Body of pancreas (tissue), 4 donors: ENCODE data around the gene G6PD. TPM values are rescaled to one million over a fixed set of nuclear protein-coding genes. Genes with fewer than 3 reads are reported as not detected.

Experiments
- ATAC-seq: fragments of 150-250 bp; one replicate; pipeline ENCODE4 v1.9.1; 2016
- DNase-seq, 4 donors: peaks; one replicate each; pipeline ENCODE4 v3.0.0-alpha.2; 2019
- H3K27ac ChIP-seq, 4 donors: fragments of 200-600 bp; sonication (generic); 1 replicate in 3 of 4; 2 replicates in 1 of 4; pipeline versions ENCODE4 v1.5.1 to v1.6.1; 2016 to 2019; ENCODE audit warnings: mild to moderate bottlenecking in 1 of 4, mixed read lengths in 1 of 4, moderate library complexity in 1 of 4
- H3K27me3 ChIP-seq, 2 donors: fragments of 200-600 bp; sonication (generic); one replicate each; pipeline ENCODE4 v1.6.0; 2016; ENCODE audit warnings: mild to moderate bottlenecking in 1 of 2
- H3K36me3 ChIP-seq, 2 donors: fragments of 200-600 bp; sonication (generic); replicated peaks in 1 of 2; 2 replicates each; pipeline ENCODE4 v1.5.1; 2016; ENCODE audit warnings: low read depth in 2 of 2; ENCODE audit not compliant: insufficient read depth in 1 of 2
- H3K4me1 ChIP-seq: fragments of 200-600 bp; sonication (generic); one replicate; pipeline ENCODE4 v1.6.0; 2016
- H3K4me3 ChIP-seq, 2 donors: fragments of 200-600 bp; sonication (generic); 1 replicate in 1 of 2; 2 replicates in 1 of 2; pipeline ENCODE4 v1.5.1; 2016 to 2019
- H3K9me3 ChIP-seq, 3 donors: fragments of 200-600 bp; sonication (generic); 1 replicate in 2 of 3; 2 replicates in 1 of 3; pipeline ENCODE4 v1.5.1; 2016
- POLR2A ChIP-seq, 3 donors: fragments of 450-650 bp; IDR thresholded peaks; one replicate each; pipeline ENCODE4 v1.6.1; 2016; ENCODE audit warnings: antibody characterized with exemption in 3 of 3, mild to moderate bottlenecking in 2 of 3
- WGBS, 2 donors: methylation state at CpG; one replicate each; pipeline ENCODE4 v1.1.5; 2017; 5-methylcytosine and 5-hydroxymethylcytosine counted together
- intact Hi-C: fragments of 100-400 bp; cut with DNase I; formaldehyde crosslinking; loops from one replicate; pipeline ENCODE4 v1.15.1; 2023
- total RNA-seq, 2 donors: library from RNA; depleted of rRNA; stranded (reverse); fragments of >200 nt; gene quantifications; one replicate each; pipeline ENCODE4 v1.1.0, GENCODE V29; 2016
- TF ChIP-seq, protein P1 (sequence below), 7 experiments: fragments of 450-650 bp in 4 of 7; fragments of 200-600 bp in 3 of 7; sonication (generic) in 3 of 7; IDR thresholded peaks; one replicate each; pipeline ENCODE4 v1.5.1; 2016 to 2019; ENCODE audit warnings: antibody characterized with exemption in 7 of 7

G6PD gene
- total RNA-seq, 2 donors from 2014 or later, result 7.6 to 16.1 TPM

DNA sequence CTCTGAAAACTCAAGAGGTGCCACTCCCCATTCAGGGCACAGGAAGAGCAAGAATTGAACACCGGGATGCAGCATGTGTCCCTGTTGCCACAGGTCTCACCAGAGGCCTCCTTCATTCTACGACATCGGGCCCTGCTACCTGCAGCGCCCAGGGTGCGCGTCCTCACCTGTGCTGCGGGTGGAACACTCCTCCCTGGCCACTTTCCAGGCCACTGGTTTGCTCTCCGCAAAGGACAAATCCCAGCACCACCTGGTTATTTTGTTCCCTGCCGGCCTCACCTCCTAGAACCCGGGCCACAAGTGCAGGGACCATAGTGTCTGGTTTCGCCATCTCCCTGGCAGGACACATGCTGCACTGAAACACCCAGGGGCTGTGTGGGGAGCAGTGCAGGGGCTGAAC lies 16.4 kb downstream of the G6PD start:
- WGBS, 2 donors, result 60% methylated on average over 10 of the region's 11 CpGs; no CpG with 5 or more reads in 1 of the 2 donors
- intact Hi-C loops, result no loop called here
- H3K4me1 ChIP-seq, result peaks cover 7% of the 10 kb centered on the region
- no peak overlapping the region for H3K4me3 ChIP-seq
- H3K27me3 ChIP-seq, result no peaks in the 10 kb centered on the region
- no peak overlapping the region for H3K27ac ChIP-seq
- ATAC-seq, result no peak
- H3K9me3 ChIP-seq, result no peaks in the 10 kb centered on the region
- no peaks in the 10 kb centered on the region for H3K36me3 ChIP-seq
- DNase-seq, result no peak
- TF ChIP-seq, protein P1, sequence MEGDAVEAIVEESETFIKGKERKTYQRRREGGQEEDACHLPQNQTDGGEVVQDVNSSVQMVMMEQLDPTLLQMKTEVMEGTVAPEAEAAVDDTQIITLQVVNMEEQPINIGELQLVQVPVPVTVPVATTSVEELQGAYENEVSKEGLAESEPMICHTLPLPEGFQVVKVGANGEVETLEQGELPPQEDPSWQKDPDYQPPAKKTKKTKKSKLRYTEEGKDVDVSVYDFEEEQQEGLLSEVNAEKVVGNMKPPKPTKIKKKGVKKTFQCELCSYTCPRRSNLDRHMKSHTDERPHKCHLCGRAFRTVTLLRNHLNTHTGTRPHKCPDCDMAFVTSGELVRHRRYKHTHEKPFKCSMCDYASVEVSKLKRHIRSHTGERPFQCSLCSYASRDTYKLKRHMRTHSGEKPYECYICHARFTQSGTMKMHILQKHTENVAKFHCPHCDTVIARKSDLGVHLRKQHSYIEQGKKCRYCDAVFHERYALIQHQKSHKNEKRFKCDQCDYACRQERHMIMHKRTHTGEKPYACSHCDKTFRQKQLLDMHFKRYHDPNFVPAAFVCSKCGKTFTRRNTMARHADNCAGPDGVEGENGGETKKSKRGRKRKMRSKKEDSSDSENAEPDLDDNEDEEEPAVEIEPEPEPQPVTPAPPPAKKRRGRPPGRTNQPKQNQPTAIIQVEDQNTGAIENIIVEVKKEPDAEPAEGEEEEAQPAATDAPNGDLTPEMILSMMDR (IDR thresholded peaks at IDR 0.05), result no peak
- no peak for TF ChIP-seq POLR2A (IDR thresholded peaks at IDR 0.05)

DNA sequence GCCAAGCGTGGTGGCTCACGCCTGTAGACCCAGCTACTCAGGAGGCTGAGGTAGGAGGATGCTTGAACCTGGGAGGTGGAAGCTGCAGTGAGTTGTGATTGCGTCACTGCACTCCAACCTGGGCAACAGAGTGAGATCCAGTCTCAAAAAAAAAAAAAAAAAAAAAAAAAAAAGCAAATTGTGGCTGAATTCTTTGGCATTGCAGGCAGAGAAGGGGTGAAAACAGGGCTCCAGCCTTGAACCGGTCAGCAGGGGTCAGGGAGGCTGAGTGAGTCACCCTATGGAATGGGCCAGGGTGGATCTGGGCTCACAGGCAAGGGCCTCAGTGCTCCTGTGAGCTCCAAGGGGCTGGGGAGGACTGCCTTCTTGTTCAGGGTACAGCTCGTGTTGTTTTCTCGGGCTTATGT lies 17.4 kb downstream of the G6PD start:
- no peak overlapping the region for H3K27ac ChIP-seq
- peaks cover 4% of the 10 kb centered on the region for H3K4me1 ChIP-seq
- DNase-seq (no peak), ATAC-seq (no peak)
- no peaks in the 10 kb centered on the region for H3K36me3 ChIP-seq
- TF ChIP-seq, protein P1 (IDR thresholded peaks at IDR 0.05), result no peak
- TF ChIP-seq POLR2A (IDR thresholded peaks at IDR 0.05), result no peak
- no peaks in the 10 kb centered on the region for H3K9me3 ChIP-seq
- 65 to 85% methylated on average over 2 to 3 of the region's 6 CpGs for WGBS, 2 donors
- H3K27me3 ChIP-seq, result no peaks in the 10 kb centered on the region
- intact Hi-C loops, result no loop called here
- no peak overlapping the region for H3K4me3 ChIP-seq

DNA sequence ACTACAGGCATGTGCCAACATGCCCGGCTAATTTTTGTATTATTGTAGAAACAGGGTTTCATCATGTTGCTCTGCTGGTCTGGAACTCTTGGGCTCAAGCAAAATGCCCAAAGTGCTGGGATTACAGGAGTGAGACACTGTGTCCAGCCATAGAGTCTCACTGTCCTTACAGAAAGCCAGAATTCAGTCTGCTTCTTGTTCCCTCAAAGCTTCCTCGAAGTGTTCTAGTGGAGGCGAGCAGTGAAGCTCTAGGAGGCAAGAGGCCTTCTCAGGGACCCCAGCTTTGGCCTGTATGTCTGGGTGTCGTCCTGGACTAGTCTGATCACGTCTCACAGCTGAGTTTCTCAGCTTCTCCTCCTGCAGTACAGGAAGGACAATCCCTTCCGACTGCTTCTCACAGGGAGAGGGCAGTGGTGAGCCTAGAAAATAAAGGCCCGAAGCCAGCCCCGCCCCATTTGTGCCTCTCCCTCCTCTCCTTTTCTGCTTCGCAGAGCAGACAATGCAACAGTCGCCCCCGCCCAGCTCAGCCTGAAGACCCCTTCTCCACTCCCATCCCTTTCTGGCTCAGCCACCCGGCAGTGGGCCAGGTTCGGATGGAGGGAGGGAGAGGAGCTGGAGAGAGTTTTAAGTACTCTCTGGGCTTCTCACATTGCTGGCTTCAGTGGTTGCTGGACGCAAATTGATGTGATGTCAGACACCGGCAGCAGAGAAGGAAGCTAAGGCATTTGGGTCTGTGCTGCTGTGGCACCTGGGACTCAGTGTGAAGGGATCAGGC lies 19.6 kb downstream of the G6PD start:
- Histone ChIP-seq H3K9me3 (no peaks in the 10 kb centered on the region), H3K36me3 (no peaks in the 10 kb centered on the region), H3K4me3 (no peak overlapping the region), H3K27me3 (no peaks in the 10 kb centered on the region), H3K27ac (peak overlapping the region; percentile 28 to 86 (median 82)), H3K4me1 (peaks cover 4% of the 10 kb centered on the region)
- TF ChIP-seq, protein P1 (IDR thresholded peaks at IDR 0.05), result peak in 6 of 7 experiments; percentile 21 to 60 (median 56)
- peak in 2 of 3 donors; percentile 33 to 36 for TF ChIP-seq POLR2A (IDR thresholded peaks at IDR 0.05)
- DNase-seq (peak; percentile 75 to 84 (median 82)), ATAC-seq (peak; percentile 90)
- intact Hi-C loops, result no loop called here
- 0 to 2% methylated on average over 4 to 14 of the region's 15 CpGs for WGBS, 2 donors

DNA sequence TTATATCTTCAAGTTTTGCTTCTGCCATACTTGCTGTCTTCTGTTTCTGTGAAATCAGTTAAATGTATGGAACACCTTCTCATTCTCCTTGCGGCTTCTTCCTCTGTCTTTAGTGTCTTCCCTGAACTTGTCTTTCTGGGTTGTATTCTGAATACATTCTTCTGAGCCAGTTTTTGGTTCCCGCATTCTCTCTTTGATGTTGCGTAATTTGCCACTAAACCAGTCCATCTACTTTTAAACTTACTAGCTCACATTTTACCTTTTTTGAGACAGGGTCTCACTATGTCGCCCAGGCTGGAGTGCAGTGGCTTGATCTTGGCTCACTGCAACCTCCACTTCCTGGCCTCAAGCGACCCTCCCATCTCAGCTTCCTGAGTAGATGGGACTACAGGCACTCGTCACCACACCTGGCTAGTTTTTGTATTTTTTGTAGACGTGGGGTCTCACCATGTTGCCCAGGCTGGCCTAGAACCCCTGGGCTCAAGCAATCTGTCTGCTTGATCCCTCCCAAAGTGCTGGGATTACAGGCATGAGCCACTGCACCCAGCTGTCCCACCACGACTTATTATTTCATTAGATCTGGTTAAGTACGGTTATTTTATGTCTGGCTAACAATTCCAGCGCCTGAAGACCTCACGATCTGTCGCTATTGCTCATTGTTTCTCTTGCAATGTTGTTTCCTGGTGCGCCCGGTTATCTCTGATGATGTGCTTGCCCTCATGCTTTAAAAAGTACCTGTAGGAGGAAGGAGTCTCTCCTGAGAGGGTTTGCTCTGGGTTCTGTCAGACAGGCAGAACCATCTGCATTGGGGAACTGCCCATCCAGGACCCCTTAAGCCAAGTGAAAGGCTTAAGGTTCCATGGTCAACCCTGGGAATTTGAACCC lies 20.8 kb downstream of the G6PD start:
- ATAC-seq, result no peak
- H3K27ac ChIP-seq, result no peak overlapping the region

More for the DNA sequence above, 20.8 kb downstream of the G6PD start:
- Histone ChIP-seq H3K4me1 (peaks cover 4% of the 10 kb centered on the region), H3K9me3 (no peaks in the 10 kb centered on the region), H3K4me3 (no peak overlapping the region), H3K27me3 (no peaks in the 10 kb centered on the region), H3K36me3 (no peaks in the 10 kb centered on the region)
- DNase-seq, result no peak
- intact Hi-C loops, result no loop called here
- no peak for TF ChIP-seq POLR2A (IDR thresholded peaks at IDR 0.05)
- TF ChIP-seq, protein P1 (IDR thresholded peaks at IDR 0.05), result no peak
- 72 to 78% methylated on average over 11 to 13 of the region's 14 CpGs for WGBS, 2 donors
